GM12878 (cell line): ENCODE results near the gene TNK2. TPM values are rescaled to one million over a fixed set of nuclear protein-coding genes. Genes with fewer than 3 reads are reported as not detected.

Experiments used
- ATAC-seq: fragments of 200-7000 bp; cut with Tn5 transposase; 3 replicates; pipeline ENCODE4 v1.9.1; 2020; ENCODE audit warnings: mild to moderate bottlenecking, moderate library complexity
- BruUV-seq: library from RNA; stranded (reverse); fragments of 400-500 nt; replicated peaks from 2 replicates; lab custom pipeline; 2021; lab: Mats Ljungman, UMichigan
- CTCF ChIA-PET: fragments of 300-600 bp; sonication (Branson Sonifier 250); formaldehyde crosslinking; extraction: SDS; loops from one replicate; lab custom pipeline; 2021; ENCODE audit warnings: inconsistent platforms; lab: Yijun Ruan, JAX
- POLR2A ChIA-PET: fragments of 350-600 bp; formaldehyde crosslinking; extraction: SDS; loops from one replicate; lab custom pipeline; 2021; ENCODE audit warnings: inconsistent platforms; lab: Charles Lee
- RAD21 ChIA-PET: fragments of 300-600 bp; sonication (Branson Sonifier 250); formaldehyde crosslinking; loops from one replicate; lab custom pipeline; 2023; ENCODE audit warnings: antibody characterized with exemption; ENCODE audit not compliant: unreplicated experiment; lab: Charles Lee
- SMC1A ChIA-PET: fragments of 300-600 bp; sonication (Branson Sonifier 250); formaldehyde crosslinking; loops from one replicate; lab custom pipeline; 2023; ENCODE audit not compliant: unreplicated experiment, uncharacterized antibody; lab: Charles Lee
- DNase-seq: peaks from one replicate; pipeline ENCODE4 v3.0.0-alpha.2; 2011; ENCODE audit warnings: low read depth, low spot score
- FAIRE-seq: peaks from 3 replicates; lab custom pipeline; 2011; peaks lifted over from hg19 to GRCh38; lab: Jason Lieb, UNC
- H2AFZ ChIP-seq: 2 replicates; pipeline ENCODE4 v1.6.0; 2011; ENCODE audit warnings: low read depth, low read length, control low read depth; ENCODE audit not compliant: control insufficient read depth
- H3K27ac ChIP-seq: 2 replicates; pipeline ENCODE4 v1.5.1; 2011; ENCODE audit warnings: control low read depth; ENCODE audit not compliant: control insufficient read depth, insufficient read depth
- H3K27me3 ChIP-seq, 2 experiments: replicated peaks in 1 of 2; 2 replicates each; pipeline versions ENCODE4 v1.6.0 to v1.6.1; 2011; ENCODE audit warnings: low read length in 1 of 2; ENCODE audit not compliant: control insufficient read depth in 2 of 2, insufficient read depth in 2 of 2
- H3K36me3 ChIP-seq, 2 experiments: 2 replicates each; pipeline ENCODE4 v1.5.1; 2011; ENCODE audit warnings: low read length in 1 of 2; ENCODE audit not compliant: control insufficient read depth in 2 of 2, insufficient read depth in 2 of 2
- H3K4me1 ChIP-seq: 2 replicates; pipeline ENCODE4 v1.6.1; 2011; ENCODE audit warnings: mild to moderate bottlenecking, low read length, moderate library complexity, mixed read lengths; ENCODE audit not compliant: control insufficient read depth, insufficient read depth
- H3K4me2 ChIP-seq: 2 replicates; pipeline ENCODE4 v1.6.0; 2011; ENCODE audit warnings: control low read depth; ENCODE audit not compliant: control insufficient read depth, insufficient read depth
- H3K4me3 ChIP-seq: fragments of 200-600 bp; sonication (generic); 2 replicates; pipeline ENCODE4 v1.5.1; 2016
- H3K79me2 ChIP-seq: 2 replicates; pipeline ENCODE4 v1.6.0; 2011; ENCODE audit warnings: low read length; ENCODE audit not compliant: control insufficient read depth, insufficient read depth
- H3K9ac ChIP-seq: 2 replicates; pipeline ENCODE4 v1.8.0; 2011; ENCODE audit warnings: low read length, control low read depth, mixed read lengths; ENCODE audit not compliant: control insufficient read depth, insufficient read depth
- H3K9me3 ChIP-seq: replicated peaks from 3 replicates; pipeline ENCODE4 v1.5.1; 2011; ENCODE audit warnings: mild to moderate bottlenecking, low read length; ENCODE audit not compliant: control insufficient read depth, insufficient read depth
- H4K20me1 ChIP-seq: 2 replicates; pipeline ENCODE4 v1.6.0; 2011; ENCODE audit not compliant: control insufficient read depth, insufficient read depth
- CEBPB ChIP-seq, 2 experiments: fragments of 150-350 bp in 1 of 2; IDR thresholded peaks; 2 replicates each; pipeline ENCODE4 v1.6.1; 2012 to 2014; ENCODE audit warnings: low read depth in 2 of 2, low read length in 2 of 2, borderline replicate concordance in 1 of 2, inconsistent platforms in 1 of 2
- EGR1 ChIP-seq, 2 experiments: IDR thresholded peaks; 1 replicate in 1 of 2; 2 replicates in 1 of 2; pipeline ENCODE4 v1.6.1; 2011 to 2012; ENCODE audit warnings: low read depth in 2 of 2, low read length in 2 of 2, borderline replicate concordance in 1 of 2, mild to moderate bottlenecking in 1 of 2, moderate library complexity in 1 of 2
- ETV6 ChIP-seq, 2 experiments: fragments of 450-650 bp in 1 of 2; IDR thresholded peaks in 1 of 2; conservative IDR thresholded peaks in 1 of 2; 2 replicates each; pipeline ENCODE4 v1.6.1; 2014; ENCODE audit warnings: antibody characterized with exemption in 1 of 2, borderline replicate concordance in 1 of 2, low read depth in 1 of 2, mild to moderate bottlenecking in 1 of 2, moderate library complexity in 1 of 2
- GATAD2B ChIP-seq: fragments of 450-650 bp; conservative IDR thresholded peaks from 2 replicates; pipeline ENCODE4 v1.6.1; 2017; ENCODE audit warnings: low read depth, mild to moderate bottlenecking, moderate library complexity
- HDAC2 ChIP-seq: fragments of 200-600 bp; sonication (generic); IDR thresholded peaks from 2 replicates; pipeline ENCODE4 v1.6.1; 2017
- JUNB ChIP-seq: IDR thresholded peaks from 2 replicates; pipeline ENCODE4 v1.6.1; 2016; ENCODE audit warnings: antibody characterized with exemption, mild to moderate bottlenecking
- KAT2A ChIP-seq: conservative IDR thresholded peaks from 2 replicates; pipeline ENCODE4 v1.6.1; 2011; ENCODE audit warnings: low read depth, low read length; ENCODE audit not compliant: control insufficient read depth
- KLF5 ChIP-seq: fragments of 450-650 bp; IDR thresholded peaks from 2 replicates; pipeline ENCODE4 v1.6.1; 2014; ENCODE audit warnings: mild to moderate bottlenecking; ENCODE audit not compliant: partially characterized antibody
- LARP7 ChIP-seq: fragments of 450-650 bp; IDR thresholded peaks from 2 replicates; pipeline ENCODE4 v1.6.1; 2017; ENCODE audit warnings: mild to moderate bottlenecking
- MXI1 ChIP-seq: fragments of 150-350 bp; IDR thresholded peaks from 2 replicates; pipeline ENCODE4 v1.6.1; 2011; ENCODE audit warnings: low read depth, mild to moderate bottlenecking, inconsistent platforms, low read length, improper control_type of control experiment
- NFXL1 ChIP-seq: fragments of 450-650 bp; IDR thresholded peaks from 2 replicates; pipeline ENCODE4 v1.6.1; 2017; ENCODE audit warnings: antibody characterized with exemption, mild to moderate bottlenecking, borderline replicate concordance
- NR2C1 ChIP-seq: fragments of 450-650 bp; IDR thresholded peaks from 2 replicates; pipeline ENCODE4 v1.6.1; 2017; ENCODE audit warnings: antibody characterized with exemption, mild to moderate bottlenecking, moderate library complexity
- RAD21 ChIP-seq: IDR thresholded peaks from 2 replicates; pipeline ENCODE4 v1.6.1; 2011; ENCODE audit warnings: mild to moderate bottlenecking, low read depth, low read length, moderate library complexity; ENCODE audit not compliant: insufficient read depth
- RFX5 ChIP-seq: IDR thresholded peaks from 2 replicates; pipeline ENCODE4 v1.6.1; 2011; ENCODE audit warnings: low read depth, low read length, improper control_type of control experiment
- SRF ChIP-seq, 2 experiments: IDR thresholded peaks; 2 replicates each; pipeline ENCODE4 v1.6.1; 2011; ENCODE audit warnings: low read depth in 2 of 2, low read length in 2 of 2, mild to moderate bottlenecking in 1 of 2, moderate library complexity in 1 of 2
- USF1 ChIP-seq: IDR thresholded peaks from 2 replicates; pipeline ENCODE4 v1.6.1; 2011; ENCODE audit warnings: borderline replicate concordance, low read depth, mild to moderate bottlenecking, moderate library complexity, mixed read lengths, low read length; ENCODE audit not compliant: insufficient read depth; ENCODE audit errors: extremely low read length
- ZBTB40 ChIP-seq: fragments of 450-650 bp; IDR thresholded peaks from 2 replicates; pipeline ENCODE4 v1.6.1; 2016; ENCODE audit warnings: mild to moderate bottlenecking, moderate library complexity, borderline replicate concordance
- ZNF384 ChIP-seq: IDR thresholded peaks from 2 replicates; pipeline ENCODE4 v1.6.1; 2012; ENCODE audit warnings: low read depth, mild to moderate bottlenecking, low read length, improper control_type of control experiment, borderline replicate concordance
- ZNF622 ChIP-seq: fragments of 450-650 bp; IDR thresholded peaks from 2 replicates; pipeline ENCODE4 v1.6.1; 2017; ENCODE audit warnings: mild to moderate bottlenecking, inconsistent platforms
- WGBS: methylation state at CpG from one replicate; pipeline ENCODE4 v1.1.6; 2016; ENCODE audit warnings: low lambda C conversion rate; ENCODE audit not compliant: insufficient replicate concordance, insufficient coverage; ENCODE audit errors: missing lambda C conversion rate; 5-methylcytosine and 5-hydroxymethylcytosine counted together
- in situ Hi-C: fragments of 300-500 bp; cut with MboI; formaldehyde crosslinking; loops from 9 replicates; pipeline ENCODE4 v1.14.3; 2018; ENCODE audit warnings: mixed read lengths
- intact Hi-C: fragments of 100-400 bp; cut with micrococcal nuclease; formaldehyde crosslinking; loops from one replicate; pipeline ENCODE4 v1.14.2; 2022; ENCODE audit not compliant: unreplicated experiment
- polyA plus RNA-seq, 11 experiments: library from polyadenylated mRNA; depleted of rRNA in 4 of 11; unstranded in 6 of 11; stranded (reverse) in 5 of 11; fragments of >200 nt; fragmentation: Nextera tagmentation in 4 of 11; fragmentation: Illumina TruSeq in 1 of 11; extraction: Ambion mirVana in 4 of 11; extraction: Trizol in 1 of 11; gene quantifications; 1 replicate in 1 of 11; 2 replicates in 10 of 11; pipeline versions ENCODE4 v1.2.1 to v1.2.3, GENCODE V29; 2011 to 2016; ENCODE audit warnings: inconsistent platforms in 2 of 11, missing spikeins in 2 of 11, low read depth in 1 of 11
- total RNA-seq, 4 experiments: library from RNA; depleted of rRNA in 3 of 4; stranded (reverse); fragments of >200 nt in 3 of 4; fragmentation: Illumina TruSeq in 1 of 4; extraction: Trizol in 1 of 4; gene quantifications; 2 replicates each; pipeline versions ENCODE4 v1.2.1 to v1.2.3, GENCODE V29; 2013 to 2021
- TF ChIP-seq, protein P1 (sequence below): IDR thresholded peaks from 2 replicates; pipeline ENCODE4 v1.6.1; 2012; ENCODE audit warnings: low read depth, low read length, improper control_type of control experiment

The TNK2 gene
- total and polyA plus RNA-seq, 10 of the 15 experiments (the other 5 are each of a cell fraction or from before 2014, with no cell fraction given) = 0.13 to 47.8 (median 10.8) TPM

GRCh38 chr3:195916991-195917390 lies 8.6 kb upstream of the TNK2 start:
- no TSS peak for BruUV-seq
- FAIRE-seq (no peak), DNase-seq (no peak)
- Histone ChIP-seq H3K4me1 (peaks cover 5% of the 10 kb centered on the region), H3K9me3 (no peaks in the 10 kb centered on the region), H2AFZ (no peak overlapping the region), H3K4me3 (no peak overlapping the region), H3K79me2 (no peaks in the 10 kb centered on the region), H4K20me1 (no peaks in the 10 kb centered on the region)
- intact Hi-C loops = no loop called here
- in situ Hi-C loops = no loop called here
- 65% methylated on average over 9 of the region's 9 CpGs for WGBS
- POLR2A ChIA-PET = no interaction called here
- RAD21 ChIA-PET = interaction anchor here (1.0 to 3.8 kb wide), 3 partner anchors 22 to 55 kb away, joined by 3 to 32 read pairs (median 3); no protein-coding TSS in a partner anchor
- TF ChIP-seq USF1 (no peak), KLF5 (no peak), EGR1 (IDR thresholded peaks at IDR 0.05; ENCODE audit: borderline replicate concordance in 1 of 2, low read depth in 2 of 2, low read length in 2 of 2) (no peak), LARP7 (no peak), KAT2A (no peak), ZNF384 (no peak), SRF (IDR thresholded peaks at IDR 0.05; ENCODE audit: low read depth in 2 of 2, low read length in 2 of 2) (no peak), ZBTB40 (no peak), ZNF622 (no peak), RFX5 (no peak), MXI1 (no peak), RAD21 (no peak), NFXL1 (no peak), ETV6 (conservative IDR thresholded peaks at IDR 0.05 in 1 of 2, IDR thresholded peaks at IDR 0.05 in 1 of 2; ENCODE audit: borderline replicate concordance in 1 of 2, low read depth in 1 of 2) (no peak), NR2C1 (no peak), JUNB (no peak), CEBPB (IDR thresholded peaks at IDR 0.05; ENCODE audit: borderline replicate concordance in 1 of 2, low read depth in 2 of 2, low read length in 2 of 2) (no peak), HDAC2 (no peak), GATAD2B (no peak)
- TF ChIP-seq, protein P1, sequence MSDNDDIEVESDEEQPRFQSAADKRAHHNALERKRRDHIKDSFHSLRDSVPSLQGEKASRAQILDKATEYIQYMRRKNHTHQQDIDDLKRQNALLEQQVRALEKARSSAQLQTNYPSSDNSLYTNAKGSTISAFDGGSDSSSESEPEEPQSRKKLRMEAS = no peak
- TF ChIP-seq, all 136 proteins: peak for 0
- no peak overlapping the region for H3K27ac ChIP-seq
- H3K27me3 ChIP-seq = peaks cover 0 to 2% of the 10 kb centered on the region in 2 experiments; a peak in 2 of 4 replicates
- H3K36me3 ChIP-seq = no peaks in the 10 kb centered on the region
- ATAC-seq = no peak
- H3K4me2 ChIP-seq = no peak overlapping the region
- CTCF ChIA-PET = interaction anchor here (1.3 to 6.7 kb wide), 6 partner anchors 7 to 58 kb away, joined by 3 to 173 read pairs (median 16); no protein-coding TSS in a partner anchor
- no peak overlapping the region for H3K9ac ChIP-seq
- SMC1A ChIA-PET = interaction anchor here (0.9 to 6.5 kb wide), 3 partner anchors 10 to 61 kb away, joined by 3 to 68 read pairs (median 14); no protein-coding TSS in a partner anchor
